ENCODE data around the gene SLC31A1.

GRCh38 chr9:113290052-113290607 lies 68.8 kb downstream of the SLC31A1 start:
- TF ChIP-seq CTCF (IDR thresholded peaks at IDR 0.05): no peak
- TF ChIP-seq EZH2 (IDR thresholded peaks at IDR 0.05): no peak

Measured in neural progenitor cell (in vitro differentiated cells).